Stimulated activated CD4-positive, alpha-beta T cell treated with anti-CD3 and anti-CD28 coated beads, Interleukin-15, amount 100 ng/mL, for 48 hours (primary cell): ENCODE results near the gene NDUFAF2.
"Not testable (repeated sequence)": the region's sequence is repeated elsewhere in the genome, so short reads cannot be mapped to it uniquely, and the experiment has no call there.

Experiments
- DNase-seq, 2 donors: peaks; one replicate each; pipeline ENCODE4 v3.0.0-alpha.2; 2020; ENCODE audit warnings: low read depth in 2 of 2

Gene NDUFAF2

GRCh38 chr5:61050292-61050691 is 105.3 kb downstream of the NDUFAF2 start:
- no peak for DNase-seq

- no peak for DNase-seq
Observed at GRCh38 chr5:61051267-61051666, 106.3 kb downstream of the NDUFAF2 start.

- DNase-seq = no peak
Observed at GRCh38 chr5:61052882-61053281, 107.9 kb downstream of the NDUFAF2 start.

- no peak for DNase-seq
Observed at GRCh38 chr5:61053937-61054336, 108.9 kb downstream of the NDUFAF2 start.

GRCh38 chr5:61055434-61056006 is 110.5 kb downstream of the NDUFAF2 start:
- no peak for DNase-seq

- no peak for DNase-seq
Observed at GRCh38 chr5:61059499-61059898, 114.5 kb downstream of the NDUFAF2 start.

GRCh38 chr5:61069150-61069549 is 124.1 kb downstream of the NDUFAF2 start:
- no peak for DNase-seq

GRCh38 chr5:61071526-61071925 is 126.5 kb downstream of the NDUFAF2 start:
- DNase-seq = no peak

- no peak for DNase-seq
Observed at GRCh38 chr5:61076626-61077025, 131.6 kb downstream of the NDUFAF2 start.

GRCh38 chr5:61081741-61082140 is 136.7 kb downstream of the NDUFAF2 start:
- no peak for DNase-seq

- no peak for DNase-seq
Observed at GRCh38 chr5:61082516-61083280, 137.7 kb downstream of the NDUFAF2 start.

GRCh38 chr5:61084658-61085057 is 139.7 kb downstream of the NDUFAF2 start:
- no peak for DNase-seq

- DNase-seq = no peak
Observed at GRCh38 chr5:61085885-61086284, 140.9 kb downstream of the NDUFAF2 start.

GRCh38 chr5:61087921-61088320 is 142.9 kb downstream of the NDUFAF2 start:
- DNase-seq = no peak

GRCh38 chr5:61089351-61089750 is 144.3 kb downstream of the NDUFAF2 start:
- no peak for DNase-seq

GRCh38 chr5:61093046-61093771 is 148.2 kb downstream of the NDUFAF2 start:
- not testable (repeated sequence) for DNase-seq

- no peak for DNase-seq
Observed at GRCh38 chr5:61097465-61097864, 152.5 kb downstream of the NDUFAF2 start.

- DNase-seq = no peak
Observed at GRCh38 chr5:61098251-61098995, 153.4 kb downstream of the NDUFAF2 start.

- DNase-seq = no peak
Observed at GRCh38 chr5:61100437-61100836, 155.4 kb downstream of the NDUFAF2 start.

- no peak for DNase-seq
Observed at GRCh38 chr5:61114441-61114840, 169.4 kb downstream of the NDUFAF2 start.

- DNase-seq = no peak
Observed at GRCh38 chr5:61115968-61116367, 171.0 kb downstream of the NDUFAF2 start.

- DNase-seq = no peak
Observed at GRCh38 chr5:61119066-61119465, 174.1 kb downstream of the NDUFAF2 start.
